Measurements from ENCODE around the gene ZDHHC24.

ZDHHC24 gene

GRCh38 chr11:66562907-66563583, 17.2 kb upstream of the ZDHHC24 start:
- Histone ChIP-seq H3F3A (ENCODE audit: low read depth) (no peaks in the 10 kb centered on the region), H3K9me2 (replicated peaks; ENCODE audit: low read depth, low read length) (no peaks in the 10 kb centered on the region), H3K36me3 (ENCODE audit: insufficient read depth, low read length) (no peaks in the 10 kb centered on the region), H2AFZ (ENCODE audit: low read length) (no peak overlapping the region), H4K20me1 (ENCODE audit: insufficient read depth, low read length, poor library complexity, severe bottlenecking) (no peaks in the 10 kb centered on the region), H3K27me3 (ENCODE audit: insufficient read depth, low read length, poor library complexity, severe bottlenecking) (no peaks in the 10 kb centered on the region), H3K79me2 (ENCODE audit: insufficient read depth, low read length) (no peaks in the 10 kb centered on the region), H3K4me2 (ENCODE audit: low read depth, low read length, poor library complexity, severe bottlenecking) (no peak overlapping the region), H3K9me3 (ENCODE audit: insufficient read depth, low read depth, low read length) (no peaks in the 10 kb centered on the region), H3K4me1 (ENCODE audit: insufficient read depth, low read length, poor library complexity, severe bottlenecking) (no peaks in the 10 kb centered on the region), H3K4me3 (ENCODE audit: low read length, poor library complexity, severe bottlenecking) (no peak overlapping the region), H3K9ac (ENCODE audit: low read depth, low read length, poor library complexity, severe bottlenecking) (no peak overlapping the region)
- TF ChIP-seq EZH2phosphoT487 (IDR thresholded peaks at IDR 0.05; ENCODE audit: borderline replicate concordance) (no peak), CTCF (conservative IDR thresholded peaks at IDR 0.05; ENCODE audit: low read length) (no peak)

- H3K36me3 ChIP-seq (ENCODE audit: insufficient read depth, low read length), result no peaks in the 10 kb centered on the region
- H3K9me3 ChIP-seq (ENCODE audit: insufficient read depth, low read depth, low read length), result no peaks in the 10 kb centered on the region
- H3K79me2 ChIP-seq (ENCODE audit: insufficient read depth, low read length), result no peaks in the 10 kb centered on the region
- no peaks in the 10 kb centered on the region for H3K27me3 ChIP-seq (ENCODE audit: insufficient read depth, low read length, poor library complexity, severe bottlenecking)
- H2AFZ ChIP-seq (ENCODE audit: low read length), result no peak overlapping the region
- no peaks in the 10 kb centered on the region for H4K20me1 ChIP-seq (ENCODE audit: insufficient read depth, low read length, poor library complexity, severe bottlenecking)
- no peaks in the 10 kb centered on the region for H3K4me1 ChIP-seq (ENCODE audit: insufficient read depth, low read length, poor library complexity, severe bottlenecking)
- H3F3A ChIP-seq (ENCODE audit: low read depth), result no peaks in the 10 kb centered on the region
- H3K9me2 ChIP-seq (replicated peaks; ENCODE audit: low read depth, low read length), result no peaks in the 10 kb centered on the region
- TF ChIP-seq CTCF (conservative IDR thresholded peaks at IDR 0.05; ENCODE audit: low read length) (no peak), EZH2phosphoT487 (IDR thresholded peaks at IDR 0.05; ENCODE audit: borderline replicate concordance) (no peak)
- no peak overlapping the region for H3K4me3 ChIP-seq (ENCODE audit: low read length, poor library complexity, severe bottlenecking)
- H3K9ac ChIP-seq (ENCODE audit: low read depth, low read length, poor library complexity, severe bottlenecking), result no peak overlapping the region
- no peak overlapping the region for H3K4me2 ChIP-seq (ENCODE audit: low read depth, low read length, poor library complexity, severe bottlenecking)
These were observed 16.4 kb upstream of the ZDHHC24 start for GRCh38 chr11:66562275-66562674.

- no peaks in the 10 kb centered on the region for H4K20me1 ChIP-seq (ENCODE audit: insufficient read depth, low read length, poor library complexity, severe bottlenecking)
- no peaks in the 10 kb centered on the region for H3K9me3 ChIP-seq (ENCODE audit: insufficient read depth, low read depth, low read length)
- H3K27me3 ChIP-seq (ENCODE audit: insufficient read depth, low read length, poor library complexity, severe bottlenecking), result no peaks in the 10 kb centered on the region
- H3K4me2 ChIP-seq (ENCODE audit: low read depth, low read length, poor library complexity, severe bottlenecking), result no peak overlapping the region
- no peak overlapping the region for H2AFZ ChIP-seq (ENCODE audit: low read length)
- H3F3A ChIP-seq (ENCODE audit: low read depth), result no peaks in the 10 kb centered on the region
- H3K9ac ChIP-seq (ENCODE audit: low read depth, low read length, poor library complexity, severe bottlenecking), result no peak overlapping the region
- no peak overlapping the region for H3K4me3 ChIP-seq (ENCODE audit: low read length, poor library complexity, severe bottlenecking)
- H3K9me2 ChIP-seq (replicated peaks; ENCODE audit: low read depth, low read length), result no peaks in the 10 kb centered on the region
- H3K4me1 ChIP-seq (ENCODE audit: insufficient read depth, low read length, poor library complexity, severe bottlenecking), result no peaks in the 10 kb centered on the region
- H3K79me2 ChIP-seq (ENCODE audit: insufficient read depth, low read length), result no peaks in the 10 kb centered on the region
- TF ChIP-seq EZH2phosphoT487 (IDR thresholded peaks at IDR 0.05; ENCODE audit: borderline replicate concordance) (no peak), CTCF (conservative IDR thresholded peaks at IDR 0.05; ENCODE audit: low read length) (no peak)
- H3K36me3 ChIP-seq (ENCODE audit: insufficient read depth, low read length), result no peaks in the 10 kb centered on the region
These were observed 16.1 kb upstream of the ZDHHC24 start for GRCh38 chr11:66561975-66562248.

Data from Loucy (cell line).